ENCODE results near the gene TMEM109.
A peak's percentile ranks its signal among the peaks of the same experiment; 100 is the strongest.

The TMEM109 gene

GRCh38 chr11:60887556-60887955, 26.4 kb upstream of the TMEM109 start:
- no peak overlapping the region for H2BK120ac ChIP-seq (ENCODE audit: insufficient read depth, low read length, poor library complexity)
- no peaks in the 10 kb centered on the region for H3K79me1 ChIP-seq (ENCODE audit: low read length)
- no peak overlapping the region for H3K27ac ChIP-seq (ENCODE audit: low read depth, low read length)
- H3K36me3 ChIP-seq (ENCODE audit: control insufficient read depth in 1 of 2, insufficient read depth in 2 of 2, low read length in 2 of 2), result peaks cover 5 to 8% of the 10 kb centered on the region in 2 experiments
- no peak overlapping the region for H3K4me2 ChIP-seq (ENCODE audit: low read length)
- no CpG with 5 or more reads among the region's 5 CpGs for WGBS (ENCODE audit: extremely low coverage, insufficient coverage, insufficient read length)
- DNase-seq, result peak; percentile 25 to 47
- H3K9ac ChIP-seq (ENCODE audit: low read length), result no peak overlapping the region
- H3K4me1 ChIP-seq (ENCODE audit: control insufficient read depth in 1 of 2, insufficient read depth in 2 of 2, low read length in 2 of 2), result peaks cover 2 to 10% of the 10 kb centered on the region in 2 experiments
- H2BK12ac ChIP-seq (ENCODE audit: low read length), result no peak overlapping the region
- no peak overlapping the region for H3K4ac ChIP-seq (ENCODE audit: low read depth, low read length)
- no peak overlapping the region for H4K8ac ChIP-seq (ENCODE audit: low read depth, low read length)
- H4K12ac ChIP-seq (ENCODE audit: low read depth, low read length), result no peak overlapping the region
- no peak overlapping the region for H3K14ac ChIP-seq (ENCODE audit: low read length)
- H3K4me3 ChIP-seq (ENCODE audit: low read depth, low read length), result no peak overlapping the region
- H3K18ac ChIP-seq (ENCODE audit: low read length), result no peak overlapping the region
- H4K91ac ChIP-seq (ENCODE audit: low read depth, low read length), result no peak overlapping the region
- no peak overlapping the region for H2AFZ ChIP-seq (ENCODE audit: insufficient read depth, low read length, poor library complexity)
- no peak overlapping the region for H3K23ac ChIP-seq (ENCODE audit: low read length)
- H2BK5ac ChIP-seq (ENCODE audit: low read depth, low read length, poor library complexity), result no peak overlapping the region
- no peaks in the 10 kb centered on the region for H3K79me2 ChIP-seq (ENCODE audit: control insufficient read depth, insufficient read depth, low read length, poor library complexity)
- no peaks in the 10 kb centered on the region for H3K27me3 ChIP-seq (ENCODE audit: insufficient read depth, low read length)
- no peaks in the 10 kb centered on the region for H3K9me3 ChIP-seq (ENCODE audit: insufficient read depth, low read depth, low read length)
- H2AK5ac ChIP-seq (ENCODE audit: low read length), result no peak overlapping the region

GRCh38 chr11:60889869-60890311, 24.1 kb upstream of the TMEM109 start:
- Histone ChIP-seq H2BK120ac (ENCODE audit: insufficient read depth, low read length, poor library complexity) (no peak overlapping the region), H3K27ac (ENCODE audit: low read depth, low read length) (no peak overlapping the region)
- WGBS (ENCODE audit: extremely low coverage, insufficient coverage, insufficient read length), result no CpG with 5 or more reads among the region's 6 CpGs

GRCh38 chr11:60890696-60891095, 23.3 kb upstream of the TMEM109 start:
- no CpG with 5 or more reads among the region's 5 CpGs for WGBS (ENCODE audit: extremely low coverage, insufficient coverage, insufficient read length)
- Histone ChIP-seq H3K27ac (ENCODE audit: low read depth, low read length) (no peak overlapping the region), H3K4me2 (ENCODE audit: low read length) (no peak overlapping the region), H3K79me2 (ENCODE audit: control insufficient read depth, insufficient read depth, low read length, poor library complexity) (no peaks in the 10 kb centered on the region), H3K23ac (ENCODE audit: low read length) (no peak overlapping the region), H3K4me3 (ENCODE audit: low read depth, low read length) (no peak overlapping the region), H3K36me3 (ENCODE audit: control insufficient read depth in 1 of 2, insufficient read depth in 2 of 2, low read length in 2 of 2) (peaks cover 6 to 25% of the 10 kb centered on the region in 2 experiments), H2BK120ac (ENCODE audit: insufficient read depth, low read length, poor library complexity) (no peak overlapping the region), H3K18ac (ENCODE audit: low read length) (no peak overlapping the region), H3K9ac (ENCODE audit: low read length) (no peak overlapping the region), H4K12ac (ENCODE audit: low read depth, low read length) (no peak overlapping the region), H3K79me1 (ENCODE audit: low read length) (no peaks in the 10 kb centered on the region), H2BK5ac (ENCODE audit: low read depth, low read length, poor library complexity) (no peak overlapping the region), H3K4ac (ENCODE audit: low read depth, low read length) (no peak overlapping the region), H2AFZ (ENCODE audit: insufficient read depth, low read length, poor library complexity) (no peak overlapping the region), H4K91ac (ENCODE audit: low read depth, low read length) (no peak overlapping the region), H3K27me3 (ENCODE audit: insufficient read depth, low read length) (no peaks in the 10 kb centered on the region), H2BK12ac (ENCODE audit: low read length) (no peak overlapping the region), H4K8ac (ENCODE audit: low read depth, low read length) (no peak overlapping the region), H3K9me3 (ENCODE audit: insufficient read depth, low read depth, low read length) (no peaks in the 10 kb centered on the region), H3K14ac (ENCODE audit: low read length) (no peak overlapping the region), H3K4me1 (ENCODE audit: control insufficient read depth in 1 of 2, insufficient read depth in 2 of 2, low read length in 2 of 2) (peaks cover 2 to 10% of the 10 kb centered on the region in 2 experiments), H2AK5ac (ENCODE audit: low read length) (no peak overlapping the region)
- DNase-seq, result no peak

More at GRCh38 chr11:60889869-60890311, 24.1 kb upstream of the TMEM109 start:
- H4K8ac ChIP-seq (ENCODE audit: low read depth, low read length), result peak overlapping the region; percentile 36
- no peak overlapping the region for H4K91ac ChIP-seq (ENCODE audit: low read depth, low read length)
- H3K79me2 ChIP-seq (ENCODE audit: control insufficient read depth, insufficient read depth, low read length, poor library complexity), result no peaks in the 10 kb centered on the region
- no peak overlapping the region for H2AK5ac ChIP-seq (ENCODE audit: low read length)
- H3K18ac ChIP-seq (ENCODE audit: low read length), result no peak overlapping the region
- peak in 1 of 2 donors; percentile 59 for DNase-seq
- no peak overlapping the region for H2BK5ac ChIP-seq (ENCODE audit: low read depth, low read length, poor library complexity)
- peaks cover 6 to 19% of the 10 kb centered on the region in 2 experiments for H3K36me3 ChIP-seq (ENCODE audit: control insufficient read depth in 1 of 2, insufficient read depth in 2 of 2, low read length in 2 of 2)
- H3K4me1 ChIP-seq (ENCODE audit: control insufficient read depth in 1 of 2, insufficient read depth in 2 of 2, low read length in 2 of 2), result peaks cover 2 to 10% of the 10 kb centered on the region in 2 experiments
- no peak overlapping the region for H3K4ac ChIP-seq (ENCODE audit: low read depth, low read length)
- H3K9me3 ChIP-seq (ENCODE audit: insufficient read depth, low read depth, low read length), result no peaks in the 10 kb centered on the region
- no peak overlapping the region for H2BK12ac ChIP-seq (ENCODE audit: low read length)
- H3K14ac ChIP-seq (ENCODE audit: low read length), result no peak overlapping the region
- no peak overlapping the region for H3K23ac ChIP-seq (ENCODE audit: low read length)
- no peak overlapping the region for H4K12ac ChIP-seq (ENCODE audit: low read depth, low read length)
- H3K4me3 ChIP-seq (ENCODE audit: low read depth, low read length), result no peak overlapping the region
- no peaks in the 10 kb centered on the region for H3K27me3 ChIP-seq (ENCODE audit: insufficient read depth, low read length)
- no peak overlapping the region for H3K9ac ChIP-seq (ENCODE audit: low read length)
- H3K4me2 ChIP-seq (ENCODE audit: low read length), result no peak overlapping the region
- no peaks in the 10 kb centered on the region for H3K79me1 ChIP-seq (ENCODE audit: low read length)
- no peak overlapping the region for H2AFZ ChIP-seq (ENCODE audit: insufficient read depth, low read length, poor library complexity)

GRCh38 chr11:60891103-60891741, 22.7 kb upstream of the TMEM109 start:
- no peak overlapping the region for H3K4me3 ChIP-seq (ENCODE audit: low read depth, low read length)
- H3K79me1 ChIP-seq (ENCODE audit: low read length), result no peaks in the 10 kb centered on the region
- H3K79me2 ChIP-seq (ENCODE audit: control insufficient read depth, insufficient read depth, low read length, poor library complexity), result no peaks in the 10 kb centered on the region
- no peak overlapping the region for H3K23ac ChIP-seq (ENCODE audit: low read length)
- peaks cover 2 to 10% of the 10 kb centered on the region in 2 experiments for H3K4me1 ChIP-seq (ENCODE audit: control insufficient read depth in 1 of 2, insufficient read depth in 2 of 2, low read length in 2 of 2)
- H2BK5ac ChIP-seq (ENCODE audit: low read depth, low read length, poor library complexity), result no peak overlapping the region
- H2AK5ac ChIP-seq (ENCODE audit: low read length), result no peak overlapping the region
- no peak overlapping the region for H2BK12ac ChIP-seq (ENCODE audit: low read length)
- peaks cover 8 to 27% of the 10 kb centered on the region in 2 experiments for H3K36me3 ChIP-seq (ENCODE audit: control insufficient read depth in 1 of 2, insufficient read depth in 2 of 2, low read length in 2 of 2)
- H2AFZ ChIP-seq (ENCODE audit: insufficient read depth, low read length, poor library complexity), result no peak overlapping the region
- H3K9ac ChIP-seq (ENCODE audit: low read length), result no peak overlapping the region
- no peak overlapping the region for H4K12ac ChIP-seq (ENCODE audit: low read depth, low read length)
- no peaks in the 10 kb centered on the region for H3K27me3 ChIP-seq (ENCODE audit: insufficient read depth, low read length)
- H3K27ac ChIP-seq (ENCODE audit: low read depth, low read length), result no peak overlapping the region
- no peak overlapping the region for H4K91ac ChIP-seq (ENCODE audit: low read depth, low read length)
- H3K4me2 ChIP-seq (ENCODE audit: low read length), result no peak overlapping the region
- no peak overlapping the region for H4K8ac ChIP-seq (ENCODE audit: low read depth, low read length)
- H2BK120ac ChIP-seq (ENCODE audit: insufficient read depth, low read length, poor library complexity), result no peak overlapping the region
- no peak overlapping the region for H3K18ac ChIP-seq (ENCODE audit: low read length)
- no peak overlapping the region for H3K14ac ChIP-seq (ENCODE audit: low read length)
- DNase-seq, result no peak
- WGBS (ENCODE audit: extremely low coverage, insufficient coverage, insufficient read length), result no CpG with 5 or more reads among the region's 7 CpGs
- H3K9me3 ChIP-seq (ENCODE audit: insufficient read depth, low read depth, low read length), result no peaks in the 10 kb centered on the region
- no peak overlapping the region for H3K4ac ChIP-seq (ENCODE audit: low read depth, low read length)

Measured in trophoblast cell (in vitro differentiated cells and primary cell).